Measurements from ENCODE around the gene ROBO2.

ROBO2 gene

DNA sequence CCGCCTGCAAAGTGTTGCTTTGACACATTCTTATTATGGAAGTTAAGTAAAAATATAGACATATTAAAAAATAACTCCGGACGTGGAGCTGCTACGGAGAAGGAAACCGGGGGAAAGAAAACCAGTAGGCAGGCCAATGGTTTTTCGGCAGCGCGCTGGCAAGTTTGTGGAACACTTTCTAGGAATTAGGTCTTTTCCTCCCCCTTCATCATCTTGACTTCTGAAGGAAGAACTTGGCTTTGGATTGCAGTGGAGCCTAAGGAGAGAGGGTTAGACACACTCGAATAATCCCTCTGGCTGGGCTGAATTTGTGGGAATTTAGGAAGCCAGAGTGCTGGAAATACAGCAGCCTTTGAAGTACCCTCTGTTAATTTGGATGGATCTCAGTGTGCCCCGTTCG, 317 bp downstream of the ROBO2 start:
- Histone ChIP-seq H3K4me3 (IDR thresholded peaks at IDR 0.05; ENCODE audit: insufficient read depth, low read depth, low read length) (no peak overlapping the region), H2AFZ (ENCODE audit: low read depth) (no peak overlapping the region), H3K27me3 (ENCODE audit: insufficient read depth, low read depth) (no peaks in the 10 kb centered on the region), H3K4me2 (no peak overlapping the region), H3K79me2 (ENCODE audit: insufficient read depth, low read depth) (no peaks in the 10 kb centered on the region), H4K20me1 (ENCODE audit: insufficient read depth) (no peaks in the 10 kb centered on the region), H3K9ac (no peak overlapping the region), H3K4me1 (ENCODE audit: low read depth, poor library complexity, severe bottlenecking) (no peaks in the 10 kb centered on the region), H3K36me3 (ENCODE audit: insufficient read depth) (no peaks in the 10 kb centered on the region), H3K27ac (no peak overlapping the region)
- no peak for TF ChIP-seq CTCF (conservative IDR thresholded peaks at IDR 0.05; ENCODE audit: low read depth, low read length)

GRCh38 chr3:77040926-77041722, 1.2 kb downstream of the ROBO2 start:
- no peak overlapping the region for H3K9ac ChIP-seq
- no peak overlapping the region for H3K4me3 ChIP-seq (IDR thresholded peaks at IDR 0.05; ENCODE audit: insufficient read depth, low read depth, low read length)
- no peak for TF ChIP-seq CTCF (conservative IDR thresholded peaks at IDR 0.05; ENCODE audit: low read depth, low read length)
- H3K27ac ChIP-seq, result no peak overlapping the region
- no peaks in the 10 kb centered on the region for H4K20me1 ChIP-seq (ENCODE audit: insufficient read depth)
- no peak overlapping the region for H2AFZ ChIP-seq (ENCODE audit: low read depth)
- H3K4me2 ChIP-seq, result no peak overlapping the region
- H3K4me1 ChIP-seq (ENCODE audit: low read depth, poor library complexity, severe bottlenecking), result no peaks in the 10 kb centered on the region
- no peaks in the 10 kb centered on the region for H3K27me3 ChIP-seq (ENCODE audit: insufficient read depth, low read depth)
- no peaks in the 10 kb centered on the region for H3K79me2 ChIP-seq (ENCODE audit: insufficient read depth, low read depth)
- H3K36me3 ChIP-seq (ENCODE audit: insufficient read depth), result no peaks in the 10 kb centered on the region

- H3K9ac ChIP-seq, result no peak overlapping the region
- H2AFZ ChIP-seq (ENCODE audit: low read depth), result no peak overlapping the region
- H3K4me2 ChIP-seq, result no peak overlapping the region
- no peaks in the 10 kb centered on the region for H4K20me1 ChIP-seq (ENCODE audit: insufficient read depth)
- TF ChIP-seq CTCF (conservative IDR thresholded peaks at IDR 0.05; ENCODE audit: low read depth, low read length), result no peak
- H3K79me2 ChIP-seq (ENCODE audit: insufficient read depth, low read depth), result no peaks in the 10 kb centered on the region
- no peaks in the 10 kb centered on the region for H3K4me1 ChIP-seq (ENCODE audit: low read depth, poor library complexity, severe bottlenecking)
- no peaks in the 10 kb centered on the region for H3K27me3 ChIP-seq (ENCODE audit: insufficient read depth, low read depth)
- H3K4me3 ChIP-seq (IDR thresholded peaks at IDR 0.05; ENCODE audit: insufficient read depth, low read depth, low read length), result no peak overlapping the region
- H3K36me3 ChIP-seq (ENCODE audit: insufficient read depth), result no peaks in the 10 kb centered on the region
- H3K27ac ChIP-seq, result no peak overlapping the region
Measured at GRCh38 chr3:77041811-77042210, 1.9 kb downstream of the ROBO2 start.

DNA sequence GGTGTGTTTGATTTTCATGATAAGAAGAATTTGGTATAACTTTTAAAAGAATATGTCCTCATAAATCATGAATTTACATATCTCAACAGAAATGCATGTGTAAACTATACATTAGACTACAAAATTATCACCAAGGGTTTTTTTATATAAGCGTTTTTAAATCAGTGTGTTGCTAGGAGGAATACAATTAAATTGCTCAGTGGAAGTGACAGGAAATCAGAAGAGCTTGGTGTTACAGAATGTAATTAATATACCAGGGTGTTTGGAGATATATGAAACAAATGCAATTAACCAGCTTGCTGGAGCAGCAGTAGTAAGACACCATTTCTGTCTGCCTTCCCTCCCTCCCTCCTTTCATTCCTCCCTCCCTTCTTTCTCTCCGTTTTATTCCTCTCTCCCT, 2.4 kb downstream of the ROBO2 start:
- no peak overlapping the region for H3K4me3 ChIP-seq (IDR thresholded peaks at IDR 0.05; ENCODE audit: insufficient read depth, low read depth, low read length)

More for the DNA sequence above, 2.4 kb downstream of the ROBO2 start:
- H3K79me2 ChIP-seq (ENCODE audit: insufficient read depth, low read depth), result no peaks in the 10 kb centered on the region
- no peak overlapping the region for H3K4me2 ChIP-seq
- TF ChIP-seq CTCF (conservative IDR thresholded peaks at IDR 0.05; ENCODE audit: low read depth, low read length), result no peak
- H4K20me1 ChIP-seq (ENCODE audit: insufficient read depth), result no peaks in the 10 kb centered on the region
- H3K9ac ChIP-seq, result no peak overlapping the region
- no peaks in the 10 kb centered on the region for H3K4me1 ChIP-seq (ENCODE audit: low read depth, poor library complexity, severe bottlenecking)
- no peak overlapping the region for H3K27ac ChIP-seq
- H3K36me3 ChIP-seq (ENCODE audit: insufficient read depth), result no peaks in the 10 kb centered on the region
- H2AFZ ChIP-seq (ENCODE audit: low read depth), result no peak overlapping the region
- no peaks in the 10 kb centered on the region for H3K27me3 ChIP-seq (ENCODE audit: insufficient read depth, low read depth)
